HEK293 (cell line): ENCODE data around the gene PEX14.

Experiments
- CTCF ChIP-seq: fragments of 450-650 bp; formaldehyde crosslinking; IDR thresholded peaks from 2 replicates; pipeline ENCODE4 v1.5.1; 2016; ENCODE audit warnings: missing biosample characterization, missing genetic modification characterization
- GFI1B ChIP-seq: fragments of 450-650 bp; formaldehyde crosslinking; IDR thresholded peaks from 2 replicates; pipeline ENCODE4 v1.5.1; 2016; ENCODE audit warnings: missing biosample characterization, missing genetic modification characterization
- ZNF223 ChIP-seq: fragments of 450-650 bp; formaldehyde crosslinking; IDR thresholded peaks from 2 replicates; pipeline ENCODE4 v1.5.1; 2016; ENCODE audit warnings: missing biosample characterization, missing genetic modification characterization
- ZNF350 ChIP-seq: fragments of 450-650 bp; formaldehyde crosslinking; IDR thresholded peaks from 2 replicates; pipeline ENCODE4 v1.5.0; 2017; ENCODE audit warnings: missing biosample characterization, mild to moderate bottlenecking, missing genetic modification characterization

- TF ChIP-seq GFI1B (no peak), ZNF350 (tag by site-specific recombination) (no peak), ZNF223 (tag by site-specific recombination) (no peak), CTCF (tag by site-specific recombination) (no peak)
Observed at GRCh38 chr1:10559386-10559785, 84.6 kb downstream of the PEX14 start.
